ENCODE data around the gene THAP3.

GRCh38 chr1:6667139-6667538, 42.5 kb downstream of the THAP3 start:
- TF ChIP-seq, protein P1, sequence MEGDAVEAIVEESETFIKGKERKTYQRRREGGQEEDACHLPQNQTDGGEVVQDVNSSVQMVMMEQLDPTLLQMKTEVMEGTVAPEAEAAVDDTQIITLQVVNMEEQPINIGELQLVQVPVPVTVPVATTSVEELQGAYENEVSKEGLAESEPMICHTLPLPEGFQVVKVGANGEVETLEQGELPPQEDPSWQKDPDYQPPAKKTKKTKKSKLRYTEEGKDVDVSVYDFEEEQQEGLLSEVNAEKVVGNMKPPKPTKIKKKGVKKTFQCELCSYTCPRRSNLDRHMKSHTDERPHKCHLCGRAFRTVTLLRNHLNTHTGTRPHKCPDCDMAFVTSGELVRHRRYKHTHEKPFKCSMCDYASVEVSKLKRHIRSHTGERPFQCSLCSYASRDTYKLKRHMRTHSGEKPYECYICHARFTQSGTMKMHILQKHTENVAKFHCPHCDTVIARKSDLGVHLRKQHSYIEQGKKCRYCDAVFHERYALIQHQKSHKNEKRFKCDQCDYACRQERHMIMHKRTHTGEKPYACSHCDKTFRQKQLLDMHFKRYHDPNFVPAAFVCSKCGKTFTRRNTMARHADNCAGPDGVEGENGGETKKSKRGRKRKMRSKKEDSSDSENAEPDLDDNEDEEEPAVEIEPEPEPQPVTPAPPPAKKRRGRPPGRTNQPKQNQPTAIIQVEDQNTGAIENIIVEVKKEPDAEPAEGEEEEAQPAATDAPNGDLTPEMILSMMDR (conservative IDR thresholded peaks at IDR 0.05; ENCODE audit: low read depth in 2 of 2), result no peak
- TF ChIP-seq EZH2phosphoT487 (IDR thresholded peaks at IDR 0.05; ENCODE audit: unreplicated experiment) (no peak), ZNF114 (CRISPR knock-in tag; IDR thresholded peaks at IDR 0.05) (no peak), POLR2AphosphoS5 (IDR thresholded peaks at IDR 0.05; ENCODE audit: low read depth) (no peak), CREB1 (CRISPR knock-in tag; IDR thresholded peaks at IDR 0.05; ENCODE audit: low read depth) (no peak), ZNF331 (CRISPR knock-in tag; IDR thresholded peaks at IDR 0.05; ENCODE audit: low read depth) (no peak)
- TF ChIP-seq, protein P2, sequence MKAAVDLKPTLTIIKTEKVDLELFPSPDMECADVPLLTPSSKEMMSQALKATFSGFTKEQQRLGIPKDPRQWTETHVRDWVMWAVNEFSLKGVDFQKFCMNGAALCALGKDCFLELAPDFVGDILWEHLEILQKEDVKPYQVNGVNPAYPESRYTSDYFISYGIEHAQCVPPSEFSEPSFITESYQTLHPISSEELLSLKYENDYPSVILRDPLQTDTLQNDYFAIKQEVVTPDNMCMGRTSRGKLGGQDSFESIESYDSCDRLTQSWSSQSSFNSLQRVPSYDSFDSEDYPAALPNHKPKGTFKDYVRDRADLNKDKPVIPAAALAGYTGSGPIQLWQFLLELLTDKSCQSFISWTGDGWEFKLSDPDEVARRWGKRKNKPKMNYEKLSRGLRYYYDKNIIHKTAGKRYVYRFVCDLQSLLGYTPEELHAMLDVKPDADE (IDR thresholded peaks at IDR 0.05), result no peak

Measured in GM23338 (cell line).